HG02623 (cell line): ENCODE data around the gene DIS3.
A peak's percentile ranks its signal among the peaks of the same experiment; 100 is the strongest.
"Not testable (repeated sequence)": the region's sequence is repeated elsewhere in the genome, so short reads cannot be mapped to it uniquely, and the experiment has no call there.

ENCODE experiments used
- ATAC-seq: cut with Tn5 transposase; IDR thresholded peaks from one replicate; pipeline ENCODE4 v1.9.1; 2021; ENCODE audit warnings: moderate library complexity; ENCODE audit not compliant: unreplicated experiment

The DIS3 gene

DNA sequence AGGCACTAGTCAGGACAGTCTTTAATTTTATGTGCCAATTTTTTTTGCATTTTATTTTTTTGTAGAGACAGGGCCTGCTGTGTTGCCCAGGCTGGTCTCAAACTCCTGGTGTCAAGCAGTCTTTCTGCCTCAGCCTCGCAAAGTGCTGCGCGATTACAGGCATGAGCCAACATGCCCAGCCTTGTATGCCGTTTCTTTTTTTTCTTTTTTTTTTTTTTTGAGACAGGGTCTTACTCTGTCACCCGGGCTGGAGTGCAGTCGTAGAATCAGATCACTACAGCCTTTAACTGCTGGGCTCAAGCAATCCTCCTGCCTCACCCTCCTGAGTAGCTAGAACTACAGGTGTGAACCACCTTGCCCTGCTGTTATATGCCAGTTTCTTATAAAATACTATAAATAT is 27.6 kb downstream of the DIS3 start:
- ATAC-seq, result no peak

DNA sequence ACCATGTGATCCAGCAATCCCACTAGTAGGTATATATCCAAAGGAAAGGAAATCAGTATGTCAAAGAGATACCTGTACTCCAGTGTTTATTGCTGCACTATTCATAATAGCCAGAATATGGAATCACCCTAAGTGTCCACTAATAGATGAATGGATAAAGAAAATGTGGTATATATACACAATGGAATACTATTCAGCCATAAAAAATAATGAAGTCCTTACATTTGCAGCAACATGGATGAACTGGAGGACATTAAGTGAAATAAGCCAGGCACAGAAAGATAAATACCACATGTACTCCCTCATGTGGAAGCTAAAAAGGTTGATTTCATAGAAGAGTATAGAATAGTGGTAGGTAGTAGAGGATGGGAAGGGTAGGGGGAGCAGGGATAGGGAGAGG is 30.5 kb downstream of the DIS3 start:
- no peak for ATAC-seq

- ATAC-seq, result peak; percentile 37
These were observed 36.4 kb downstream of the DIS3 start for GRCh38 chr13:72745260-72745659.

- no peak for ATAC-seq
These were observed 41.7 kb downstream of the DIS3 start for GRCh38 chr13:72740015-72740414.

DNA sequence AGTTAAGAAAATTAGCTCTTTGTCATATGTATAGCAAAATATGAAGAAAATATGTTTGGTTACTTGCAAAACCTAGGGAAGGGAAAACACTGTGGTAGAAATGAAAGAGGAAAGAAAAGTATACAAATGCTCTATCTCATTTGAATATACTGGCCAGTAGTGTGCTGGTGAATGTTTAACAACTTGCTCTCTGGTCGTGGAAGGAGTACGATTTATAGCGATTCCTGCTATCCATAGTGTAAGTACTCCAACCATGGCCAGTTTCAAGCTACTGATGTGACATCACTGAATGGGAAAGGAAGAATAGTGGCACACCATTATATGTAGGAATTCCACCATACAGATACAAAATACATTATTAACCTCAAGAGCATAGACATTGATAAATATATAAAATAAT is 44.7 kb downstream of the DIS3 start:
- no peak for ATAC-seq

DNA sequence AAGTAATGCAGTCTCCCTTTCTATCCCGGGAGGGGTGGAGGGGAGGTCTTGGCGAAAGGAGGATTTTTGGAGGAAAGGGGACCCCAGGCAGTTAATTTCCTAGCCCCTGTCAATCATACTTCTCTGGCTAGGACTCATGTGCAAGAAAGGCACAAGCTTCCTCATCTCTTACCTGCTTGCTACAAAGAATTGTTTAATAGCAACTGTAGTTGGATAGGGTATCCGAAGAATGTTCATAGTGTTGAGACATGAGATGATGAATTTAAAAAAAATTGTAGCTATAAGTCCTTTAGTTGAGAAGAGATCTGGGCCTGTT is 53.5 kb downstream of the DIS3 start:
- no peak for ATAC-seq

DNA sequence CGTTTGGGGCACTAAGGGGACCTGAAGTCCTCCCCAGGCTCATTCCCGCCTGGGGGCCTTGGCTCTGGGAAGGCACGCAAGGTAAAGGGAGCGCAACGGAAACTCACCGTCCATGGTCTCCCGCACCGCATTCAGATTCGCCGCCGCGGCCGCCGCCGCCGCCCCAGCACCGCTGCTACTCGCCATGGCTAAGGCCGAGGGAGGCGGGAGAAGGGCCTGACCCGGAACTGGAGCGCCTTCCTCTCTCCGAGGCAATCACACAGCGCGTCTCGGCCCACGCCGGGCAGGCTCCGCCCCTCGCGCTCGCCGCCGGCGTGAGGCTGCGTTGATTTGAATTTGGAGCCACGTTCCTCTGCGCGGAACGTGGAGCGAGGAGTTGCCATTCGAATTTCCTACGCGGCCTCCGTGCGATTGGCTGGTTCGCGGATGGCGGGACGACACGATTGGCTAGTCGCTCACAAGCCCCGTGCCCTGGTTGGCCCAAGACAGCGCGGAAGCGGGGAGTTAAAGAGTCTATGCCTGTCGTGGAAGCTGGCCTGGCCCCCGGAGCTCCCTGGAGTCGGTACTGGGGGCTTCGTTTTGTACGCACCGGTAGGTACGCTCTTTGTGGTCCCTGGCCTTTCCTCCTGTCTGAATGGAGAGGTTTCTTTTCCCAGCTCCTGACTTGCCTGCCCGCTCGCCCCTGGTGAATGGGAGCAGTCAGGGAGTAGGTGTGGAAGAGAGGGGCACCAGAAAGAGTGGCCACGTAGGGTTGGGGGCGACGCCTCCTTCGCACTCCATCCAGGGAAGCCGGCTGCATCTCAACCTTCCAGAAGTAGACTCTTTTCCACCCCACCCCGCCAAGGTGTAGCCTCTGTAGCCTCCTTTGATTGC is 54.0 kb downstream of the DIS3 start, which contains the start of the genes BORA and MZT1:
BORA (plus strand) TSS at position 507 of the 873 bp plus-strand sequence. CDS start 1,018 bp downstream, outside the sequence.
MZT1 (minus strand) TSS at position 213 of the 873 bp plus-strand sequence; CDS start at position 186, 27 bp downstream.
- peak; percentile 93 for ATAC-seq

DNA sequence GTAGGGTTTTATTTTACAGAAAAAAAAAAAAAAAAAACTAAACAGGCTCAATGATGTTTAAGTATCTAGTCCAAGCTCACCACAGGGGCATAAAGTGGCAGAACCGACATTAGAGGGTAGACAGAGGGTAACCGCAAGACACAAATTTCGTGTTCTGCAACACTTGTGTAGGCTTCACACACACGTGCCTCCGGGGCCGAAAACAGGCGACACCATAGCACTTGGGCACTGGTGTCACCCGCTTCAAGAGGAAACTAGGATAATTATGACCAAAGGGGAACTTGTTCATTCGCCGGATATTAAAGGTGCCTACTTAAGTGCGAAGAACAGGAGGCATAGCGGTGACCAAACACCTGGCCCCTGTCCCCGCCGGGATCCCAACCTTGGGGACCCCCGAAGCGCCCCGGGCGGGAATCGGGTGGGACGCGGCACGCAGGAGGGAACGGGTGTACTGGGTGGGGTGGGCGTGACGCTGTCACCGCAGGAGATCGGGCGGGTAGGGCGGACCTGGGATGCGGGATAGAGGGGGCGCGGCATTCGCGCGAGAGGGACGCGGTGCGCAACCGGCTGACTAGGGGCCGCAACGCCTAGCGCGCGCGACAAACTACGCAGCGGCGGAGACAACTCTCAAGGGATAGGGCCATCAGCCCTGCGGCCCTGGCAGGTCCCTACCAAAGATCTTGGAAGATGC is 54.8 kb downstream of the DIS3 start:
- ATAC-seq, result peak; percentile 24

DNA sequence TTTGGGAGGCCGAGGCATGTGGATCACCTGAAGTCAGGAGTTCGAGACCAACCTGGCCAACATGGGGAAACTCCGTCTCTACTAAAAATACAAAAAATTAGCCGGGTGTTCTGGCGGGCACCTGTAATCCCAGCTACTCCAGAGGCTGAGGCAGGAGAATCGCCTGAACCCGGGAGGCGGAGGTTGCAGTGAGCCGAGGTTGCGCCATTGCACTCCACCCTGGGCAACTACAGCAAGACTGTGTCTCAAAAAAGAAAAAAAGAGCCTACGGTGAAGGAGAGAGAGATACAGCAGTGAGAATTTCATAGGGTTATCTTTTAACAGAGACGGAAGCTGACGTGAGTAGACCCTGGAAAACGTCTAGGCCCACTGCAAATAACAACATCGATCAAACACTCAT is 55.5 kb downstream of the DIS3 start:
- not testable (repeated sequence) for ATAC-seq

DNA sequence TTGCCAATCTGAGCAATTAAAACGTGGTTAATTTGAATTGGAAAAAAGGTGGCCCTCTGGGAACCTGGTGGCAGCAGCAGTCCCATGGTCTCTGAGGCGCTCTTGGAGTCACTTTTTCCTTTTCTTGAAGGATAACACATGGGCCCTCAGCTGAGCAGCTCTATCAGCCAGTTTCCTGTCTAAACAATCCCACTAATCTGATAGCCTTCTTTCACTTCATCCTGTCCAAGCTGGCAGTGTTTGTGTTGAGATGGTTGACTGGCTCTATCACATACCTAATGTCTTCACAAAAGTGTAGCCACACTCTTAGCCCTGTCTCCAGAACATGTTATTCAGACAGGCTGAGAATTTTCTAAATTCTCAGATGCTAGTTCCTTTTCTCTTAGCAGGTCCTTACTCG is 64.9 kb downstream of the DIS3 start:
- no peak for ATAC-seq
